HCT116 (cell line): Measurements from ENCODE around the gene SYF2. TPM values are rescaled to one million over a fixed set of nuclear protein-coding genes. Genes with fewer than 3 reads are reported as not detected.

ENCODE experiments used
- ATAC-seq: fragments of 200-7000 bp; cut with Tn5 transposase; 2 replicates; pipeline ENCODE4 v1.9.1; 2020; ENCODE audit warnings: mild to moderate bottlenecking, moderate library complexity
- BruUV-seq: library from RNA; stranded (reverse); fragments of 400-500 nt; replicated peaks from 2 replicates; lab custom pipeline; 2021; lab: Mats Ljungman, UMichigan
- CTCF ChIA-PET: fragments of 300-600 bp; sonication (Branson Sonifier 250); formaldehyde crosslinking; loops from one replicate; lab custom pipeline; 2021; ENCODE audit warnings: antibody characterized with exemption; lab: Charles Lee
- POLR2A ChIA-PET: fragments of 300-600, 350-600 bp; sonication (Branson Sonifier 250); formaldehyde crosslinking; loops from one replicate; lab custom pipeline; 2021; ENCODE audit warnings: antibody characterized with exemption; lab: Charles Lee
- RAD21 ChIA-PET, 2 experiments: fragments of 300-600 bp; sonication (Branson Sonifier 250); formaldehyde crosslinking; loops; one replicate each; lab custom pipeline; 2023; ENCODE audit warnings: low total read pairs in 2 of 2; ENCODE audit not compliant: uncharacterized antibody in 2 of 2, unreplicated experiment in 2 of 2, low non-redundant PET in 1 of 2; lab: Charles Lee
- DNase-seq: peaks from one replicate; pipeline ENCODE4 v3.0.0-alpha.2; 2010; ENCODE audit warnings: low read depth, low spot score
- H2AFZ ChIP-seq: fragments of 200-600 bp; shearing (Covaris generic), sonication (generic); 2 replicates; pipeline ENCODE4 v1.6.1; 2017; ENCODE audit warnings: low read depth, mixed run types, mixed read lengths, antibody characterized with exemption, low read length; ENCODE audit not compliant: poor library complexity, severe bottlenecking
- H3K27ac ChIP-seq: 2 replicates; pipeline ENCODE4 v1.5.1; 2012; ENCODE audit warnings: low read depth, low read length
- H3K27me3 ChIP-seq: fragments of 200-600 bp; sonication (generic); 2 replicates; pipeline ENCODE4 v1.6.1; 2016; ENCODE audit warnings: mixed run types, low read length, mixed read lengths; ENCODE audit not compliant: insufficient read depth
- H3K36me3 ChIP-seq, 2 experiments: fragments of 200-500 bp in 1 of 2; fragments of 200-600 bp in 1 of 2; sonication (Bioruptor generic) in 1 of 2; sonication (generic) in 1 of 2; 2 replicates each; pipeline versions ENCODE4 v1.5.1 to v1.6.1; 2014 to 2016; ENCODE audit warnings: low read length in 2 of 2, inconsistent platforms in 1 of 2, mixed read lengths in 1 of 2, mixed run types in 1 of 2; ENCODE audit not compliant: insufficient read depth in 2 of 2, control insufficient read depth in 1 of 2
- H3K4me1 ChIP-seq, 2 experiments: fragments of 200-600 bp in 1 of 2; sonication (generic) in 1 of 2; 2 replicates each; pipeline versions ENCODE4 v1.5.1 to v1.6.1; 2012 to 2017; ENCODE audit warnings: low read length in 2 of 2, inconsistent platforms in 1 of 2, mild to moderate bottlenecking in 1 of 2, mixed read lengths in 1 of 2, mixed run types in 1 of 2, moderate library complexity in 1 of 2; ENCODE audit not compliant: insufficient read depth in 2 of 2, control insufficient read depth in 1 of 2
- H3K4me2 ChIP-seq: fragments of 200-600 bp; sonication (generic); 2 replicates; pipeline ENCODE4 v1.6.1; 2017; ENCODE audit warnings: mixed run types, low read length, mixed read lengths
- H3K4me3 ChIP-seq, 2 experiments: fragments of 200-600 bp in 1 of 2; sonication (generic) in 1 of 2; replicated peaks in 1 of 2; 2 replicates each; pipeline ENCODE4 v1.5.1; 2011 to 2016; ENCODE audit warnings: low read length in 2 of 2, control low read depth in 1 of 2, low read depth in 1 of 2, mild to moderate bottlenecking in 1 of 2, mixed read lengths in 1 of 2, mixed run types in 1 of 2
- H3K79me2 ChIP-seq: fragments of 200-600 bp; sonication (generic); 2 replicates; pipeline ENCODE4 v1.6.1; 2017; ENCODE audit warnings: mild to moderate bottlenecking, mixed run types, low read length, moderate library complexity, mixed read lengths; ENCODE audit not compliant: insufficient read depth
- H3K9ac ChIP-seq: fragments of 200-600 bp; sonication (generic); 2 replicates; pipeline ENCODE4 v1.6.1; 2016; ENCODE audit warnings: low read length, mixed read lengths
- H3K9me2 ChIP-seq: fragments of 200-600 bp; sonication (generic), shearing (Covaris generic); 2 replicates; pipeline ENCODE4 v1.6.1; 2017; ENCODE audit warnings: mixed run types, mild to moderate bottlenecking, moderate library complexity; ENCODE audit not compliant: insufficient read depth
- H3K9me3 ChIP-seq, 2 experiments: fragments of 200-500 bp in 1 of 2; fragments of 200-600 bp in 1 of 2; sonication (Bioruptor generic) in 1 of 2; sonication (generic) in 1 of 2; 2 replicates each; pipeline ENCODE4 v1.6.1; 2014 to 2017; ENCODE audit warnings: low read length in 2 of 2, mixed read lengths in 2 of 2, inconsistent platforms in 1 of 2, low read depth in 1 of 2, mild to moderate bottlenecking in 1 of 2, mixed run types in 1 of 2, moderate library complexity in 1 of 2; ENCODE audit not compliant: control insufficient read depth in 1 of 2, insufficient read depth in 1 of 2
- H4K20me1 ChIP-seq: fragments of 200-600 bp; sonication (generic), shearing (Covaris generic); 2 replicates; pipeline ENCODE4 v1.6.1; 2017; ENCODE audit warnings: mixed run types, mild to moderate bottlenecking, moderate library complexity; ENCODE audit not compliant: insufficient read depth
- CEBPB ChIP-seq: IDR thresholded peaks from 2 replicates; pipeline ENCODE4 v1.6.1; 2012; ENCODE audit warnings: low read depth
- CTCF ChIP-seq, 3 experiments: fragments of 200-600 bp in 1 of 3; sonication (generic) in 1 of 3; IDR thresholded peaks in 2 of 3; conservative IDR thresholded peaks in 1 of 3; 2 replicates each; pipeline ENCODE4 v1.5.1; 2012 to 2017; ENCODE audit warnings: low read depth in 2 of 3, low read length in 2 of 3, antibody characterized with exemption in 1 of 3, borderline replicate concordance in 1 of 3, control low read depth in 1 of 3, mild to moderate bottlenecking in 1 of 3, mixed read lengths in 1 of 3, mixed run types in 1 of 3, moderate library complexity in 1 of 3; ENCODE audit not compliant: insufficient read depth in 1 of 3
- ELF1 ChIP-seq: IDR thresholded peaks from 2 replicates; pipeline ENCODE4 v1.6.1; 2012; ENCODE audit warnings: low read depth, borderline replicate concordance
- FOSL1 ChIP-seq: IDR thresholded peaks from 2 replicates; pipeline ENCODE4 v1.6.1; 2012; ENCODE audit warnings: low read depth
- JUND ChIP-seq: IDR thresholded peaks from 2 replicates; pipeline ENCODE4 v1.6.1; 2012
- MAX ChIP-seq: IDR thresholded peaks from 2 replicates; pipeline ENCODE4 v1.6.1; 2012
- POLR2AphosphoS5 ChIP-seq: IDR thresholded peaks from 2 replicates; pipeline ENCODE4 v1.6.1; 2011; ENCODE audit warnings: mild to moderate bottlenecking, low read depth, low read length, moderate library complexity
- RAD21 ChIP-seq: IDR thresholded peaks from 2 replicates; pipeline ENCODE4 v1.6.1; 2012; ENCODE audit warnings: low read depth, mild to moderate bottlenecking
- SIN3A ChIP-seq: IDR thresholded peaks from 2 replicates; pipeline ENCODE4 v1.6.1; 2012; ENCODE audit warnings: low read depth
- SRF ChIP-seq: IDR thresholded peaks from 2 replicates; pipeline ENCODE4 v1.6.1; 2012; ENCODE audit warnings: low read depth
- TCF7L2 ChIP-seq: IDR thresholded peaks from 2 replicates; pipeline ENCODE4 v1.7.0; 2011; ENCODE audit warnings: borderline replicate concordance, inconsistent platforms; ENCODE audit not compliant: insufficient read depth, insufficient read length; ENCODE audit errors: extremely low read depth
- YY1 ChIP-seq: IDR thresholded peaks from 2 replicates; pipeline ENCODE4 v1.6.1; 2011; ENCODE audit warnings: low read length, low read depth, moderate library complexity, mild to moderate bottlenecking; ENCODE audit not compliant: insufficient replicate concordance; ENCODE audit errors: extremely low read depth
- ZBTB33 ChIP-seq: IDR thresholded peaks from 2 replicates; pipeline ENCODE4 v1.6.1; 2011; ENCODE audit warnings: mild to moderate bottlenecking, low read length, moderate library complexity; ENCODE audit not compliant: insufficient replicate concordance; ENCODE audit errors: extremely low read depth
- ZFX ChIP-seq: fragments of 450-650 bp; IDR thresholded peaks from 2 replicates; pipeline ENCODE4 v1.6.1; 2017
- intact Hi-C: fragments of 100-400 bp; cut with micrococcal nuclease; formaldehyde crosslinking; loops from 2 replicates; pipeline ENCODE4 v1.10.0; 2022
- total RNA-seq: library from RNA; stranded (reverse); gene quantifications from one replicate; pipeline ENCODE4 v1.2.1, GENCODE V29; 2021; ENCODE audit not compliant: unreplicated experiment

Gene SYF2
- total RNA-seq, 1 experiment from 2014 or later: 40.4 TPM

- ATAC-seq: no peak
Observed at GRCh38 chr1:25193229-25193628, 39.1 kb downstream of the SYF2 start.

More at GRCh38 chr1:25193229-25193628, 39.1 kb downstream of the SYF2 start:
- Histone ChIP-seq H3K9me3 (no peaks in the 10 kb centered on the region), H2AFZ (no peak overlapping the region), H3K27me3 (no peaks in the 10 kb centered on the region), H3K4me3 (no peak overlapping the region), H3K9me2 (no peaks in the 10 kb centered on the region), H3K9ac (no peak overlapping the region), H4K20me1 (no peaks in the 10 kb centered on the region), H3K36me3 (no peaks in the 10 kb centered on the region), H3K4me2 (no peak overlapping the region), H3K79me2 (no peaks in the 10 kb centered on the region), H3K4me1 (peaks cover 0 to 6% of the 10 kb centered on the region in 2 experiments; a peak in 1 of 4 replicates), H3K27ac (no peak overlapping the region)
- TF ChIP-seq POLR2AphosphoS5 (no peak), RAD21 (no peak), CEBPB (no peak), FOSL1 (no peak), TCF7L2 (no peak), ZBTB33 (no peak), ZFX (no peak), JUND (no peak), YY1 (no peak), MAX (no peak), CTCF (IDR thresholded peaks at IDR 0.05 in 2 of 3, conservative IDR thresholded peaks at IDR 0.05 in 1 of 3; ENCODE audit: borderline replicate concordance in 1 of 3, insufficient read depth in 1 of 3, low read depth in 2 of 3, low read length in 2 of 3) (no peak), SRF (no peak), SIN3A (no peak), ELF1 (no peak)
- DNase-seq: no peak
- POLR2A ChIA-PET: no interaction called here
- BruUV-seq: no TSS peak
- CTCF ChIA-PET: no interaction called here
- intact Hi-C loops: no loop called here
- RAD21 ChIA-PET: no interaction called here
